Fibroblast of peridontal ligament (primary cell): ENCODE data around the gene MICAL3.

Experiments used
- DNase-seq: peaks from one replicate; pipeline ENCODE4 v3.0.0-alpha.2; 2010; ENCODE audit errors: extremely low read depth

Gene MICAL3

DNA sequence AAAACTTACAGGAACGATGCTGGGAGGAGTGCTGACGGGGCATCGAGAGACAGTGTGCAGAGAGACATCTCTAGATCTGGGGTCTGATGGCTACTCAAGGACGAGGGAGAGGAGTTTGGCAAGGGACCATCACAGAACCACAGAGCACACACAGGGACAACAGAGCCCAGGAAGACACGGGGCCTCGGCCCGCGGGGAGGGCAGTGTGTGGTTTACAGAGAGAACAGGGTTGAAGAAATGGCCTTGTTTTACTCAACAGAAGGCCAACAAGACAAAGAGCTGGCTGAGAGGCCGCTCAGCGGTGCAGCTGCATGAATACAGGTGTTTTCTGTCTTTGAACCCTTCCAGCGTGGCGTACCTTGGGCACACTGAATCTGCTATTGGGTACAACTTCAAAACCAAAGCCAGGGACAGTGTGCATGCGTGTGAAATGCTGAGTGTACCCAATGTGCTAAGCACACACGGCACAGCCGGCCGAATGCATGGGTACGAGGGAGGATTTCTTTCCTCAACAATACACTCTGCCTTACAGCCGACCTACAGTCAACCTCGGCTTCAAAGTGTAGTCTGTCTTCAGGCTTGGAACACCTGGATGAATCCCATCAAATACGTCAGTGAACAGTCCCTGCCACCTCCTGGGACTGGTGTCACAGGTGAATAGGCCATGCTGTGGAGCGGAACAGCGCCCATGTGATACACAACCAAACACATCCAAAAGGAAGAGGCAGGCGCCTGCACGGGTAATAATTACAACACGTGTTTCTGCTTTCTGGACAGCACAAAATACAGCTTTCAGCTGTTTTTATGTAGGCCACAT is 229.4 kb downstream of the MICAL3 start:
- no peak for DNase-seq

DNA sequence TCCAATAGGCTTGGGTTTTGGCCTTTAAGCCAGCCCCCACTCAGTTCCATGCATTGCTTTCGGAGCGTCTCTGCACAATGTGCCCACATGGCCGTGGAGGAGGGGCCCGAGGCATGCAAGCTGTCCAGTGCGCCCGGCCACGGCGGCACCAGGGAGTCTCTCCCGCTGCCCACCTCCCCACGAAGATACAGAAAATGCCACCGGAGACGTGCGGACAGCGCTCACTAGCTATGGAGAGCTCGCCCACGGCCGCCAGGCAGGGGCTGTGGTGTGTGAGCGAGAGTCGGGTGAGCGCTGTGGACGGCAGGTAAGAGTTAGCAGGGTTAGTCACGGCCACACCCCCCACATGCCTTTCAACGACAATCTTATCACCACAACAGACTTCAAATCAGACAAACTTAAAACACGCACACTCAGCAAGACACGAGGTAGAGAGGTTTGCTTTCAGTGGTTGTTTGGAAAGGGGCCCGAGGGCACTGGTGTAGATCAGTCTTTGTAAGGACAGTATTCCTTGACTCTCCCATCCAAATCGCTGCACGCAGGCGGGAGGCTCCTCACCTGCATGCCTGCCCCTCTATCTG is 231.4 kb downstream of the MICAL3 start:
- no peak for DNase-seq

DNA sequence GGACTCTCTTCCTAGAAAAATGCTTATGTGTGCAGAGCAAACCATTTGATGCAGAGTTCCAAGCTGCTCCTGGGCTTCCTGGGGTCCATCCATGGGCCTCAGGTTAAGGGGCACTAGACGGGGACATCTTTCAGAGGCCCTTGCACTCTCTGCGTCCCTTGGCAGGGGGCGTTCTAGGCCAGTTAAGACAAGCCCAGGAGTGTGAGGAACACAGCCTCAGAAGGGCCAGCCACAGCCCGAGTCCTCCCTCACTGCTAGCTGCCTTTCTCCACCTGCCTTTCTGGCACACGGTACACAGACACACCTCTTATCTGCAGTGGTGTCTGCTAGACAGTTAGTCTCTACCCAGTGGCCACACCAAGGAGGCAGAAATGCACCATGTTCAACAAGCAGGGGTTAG is 232.1 kb downstream of the MICAL3 start:
- no peak for DNase-seq

DNA sequence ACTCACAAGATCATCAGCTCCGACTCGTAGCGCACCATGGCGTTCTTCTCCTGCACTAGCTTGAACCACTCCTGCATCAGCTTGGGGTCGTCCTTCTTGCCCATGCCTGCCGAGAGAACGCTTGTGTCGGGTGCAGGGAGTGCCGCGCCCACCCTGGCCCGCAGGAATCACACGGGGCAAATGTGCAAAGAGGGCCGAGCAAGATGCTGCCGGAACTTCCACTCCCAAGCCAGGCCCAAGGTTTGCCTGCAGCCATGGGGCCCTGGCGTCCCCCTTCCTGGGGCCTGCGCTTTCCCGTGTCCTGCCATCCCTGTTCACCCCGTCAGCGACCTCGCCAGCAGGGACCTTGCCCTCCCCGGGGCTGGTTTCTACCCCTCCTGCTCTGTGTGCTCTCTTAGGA is 233.2 kb downstream of the MICAL3 start:
- no peak for DNase-seq

DNA sequence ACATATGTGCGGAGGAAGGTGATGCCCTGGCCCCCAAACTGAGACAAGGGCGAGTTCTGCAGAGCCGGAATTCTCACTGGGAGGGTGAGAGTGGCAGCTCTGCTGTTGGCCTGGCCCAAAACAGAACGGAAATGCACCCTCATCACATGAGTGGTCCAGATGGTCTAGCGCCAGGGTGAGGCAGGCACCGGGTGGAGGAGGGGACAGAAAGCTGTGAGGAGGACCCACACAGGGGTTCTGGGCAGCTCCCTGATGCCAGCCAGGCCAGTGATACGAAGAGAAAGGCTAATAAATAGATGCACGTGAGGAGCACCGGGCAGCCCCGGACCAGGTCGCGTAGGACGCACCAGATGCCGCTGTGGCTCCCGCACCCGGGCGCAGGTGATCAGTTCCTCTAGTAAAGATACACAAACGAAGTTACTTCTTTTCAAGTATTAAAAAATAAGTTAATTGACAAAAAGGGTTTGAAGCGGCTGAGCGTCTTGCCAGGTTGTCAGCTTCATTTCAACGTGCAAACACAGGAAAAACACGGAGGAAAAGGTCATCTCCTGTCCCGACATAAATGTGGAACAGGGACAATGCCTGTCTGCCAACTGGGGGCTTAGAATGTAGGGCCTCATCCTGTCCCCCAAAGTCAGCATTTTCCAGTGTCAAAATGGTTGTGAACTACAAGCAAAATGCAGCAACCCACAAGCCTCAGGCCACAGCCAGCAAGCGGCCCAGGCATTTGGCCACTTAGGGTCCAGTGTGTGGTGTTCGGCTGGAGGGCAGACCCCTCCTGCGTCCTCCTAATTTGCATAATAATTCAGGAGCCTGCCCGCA is 234.8 kb downstream of the MICAL3 start:
- no peak for DNase-seq

DNA sequence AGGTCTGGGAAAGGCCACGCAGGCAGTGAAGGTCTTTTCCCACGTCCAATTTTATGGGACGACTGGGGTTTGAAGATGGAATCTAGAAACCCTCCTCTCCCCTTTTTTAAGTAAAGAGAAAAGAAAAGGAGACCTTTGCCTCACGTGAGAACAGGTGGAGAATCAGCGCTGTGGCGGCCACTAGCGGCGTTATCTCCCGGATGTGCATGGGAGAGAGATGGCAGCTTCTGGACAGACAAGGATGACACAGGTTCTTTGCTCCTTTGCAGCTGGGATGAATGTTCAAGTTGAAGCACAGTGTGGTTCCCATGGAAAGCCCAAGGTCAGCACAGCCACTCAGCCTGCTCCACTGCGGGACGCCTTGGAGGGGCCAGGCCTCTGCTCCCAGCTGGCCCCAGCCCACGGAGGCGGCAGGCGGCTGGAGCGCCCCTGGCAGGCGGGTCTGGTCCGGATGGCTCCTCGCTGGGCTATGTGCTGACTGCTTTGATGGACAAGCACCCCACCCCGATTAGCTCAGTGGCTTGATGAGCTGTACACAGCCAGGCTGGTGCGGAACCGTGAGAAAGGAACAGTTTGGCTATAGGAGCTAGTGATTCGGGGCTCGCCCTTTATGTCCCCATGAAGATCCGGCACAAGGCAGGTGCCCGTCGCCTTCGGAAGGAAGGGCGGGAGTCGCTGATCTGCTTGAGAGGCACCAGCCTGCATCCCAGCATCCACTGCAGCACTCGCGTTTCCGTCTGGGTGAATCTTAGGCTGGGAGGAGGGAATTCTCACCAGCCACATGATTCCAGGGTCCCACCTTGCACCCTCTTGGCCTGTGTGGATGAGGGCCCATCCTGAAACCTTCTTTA is 235.6 kb downstream of the MICAL3 start:
- DNase-seq = no peak

DNA sequence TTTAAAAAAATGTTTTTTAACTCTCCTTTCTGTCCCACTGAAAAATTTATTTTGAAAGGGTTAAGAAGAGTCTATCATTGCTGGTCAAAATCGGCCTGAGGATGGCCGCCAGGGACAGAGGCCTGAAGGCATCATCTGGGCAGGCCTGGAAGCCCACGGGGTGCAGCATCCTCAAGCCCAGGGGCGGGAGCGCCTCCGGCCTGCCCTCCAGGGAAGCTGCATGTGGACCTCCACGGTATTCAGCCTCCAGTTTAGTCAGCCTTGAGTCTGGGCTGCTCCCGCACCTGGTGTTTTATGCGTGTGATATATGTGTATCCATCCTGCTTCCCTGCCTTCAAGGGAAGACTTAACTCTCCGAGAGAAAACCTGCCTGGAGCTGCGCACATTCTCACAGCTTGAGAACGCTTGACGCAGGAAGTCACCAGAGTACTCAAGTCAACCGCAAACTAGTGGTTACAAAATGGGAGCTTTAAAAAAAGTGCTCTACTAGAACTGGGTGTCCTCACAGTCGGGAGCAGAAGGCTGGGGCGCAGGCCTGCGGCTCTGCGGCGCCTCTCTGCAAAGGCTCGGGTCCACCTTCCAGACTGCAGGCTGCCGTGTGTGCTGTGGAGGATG is 236.5 kb downstream of the MICAL3 start:
- DNase-seq = no peak

DNA sequence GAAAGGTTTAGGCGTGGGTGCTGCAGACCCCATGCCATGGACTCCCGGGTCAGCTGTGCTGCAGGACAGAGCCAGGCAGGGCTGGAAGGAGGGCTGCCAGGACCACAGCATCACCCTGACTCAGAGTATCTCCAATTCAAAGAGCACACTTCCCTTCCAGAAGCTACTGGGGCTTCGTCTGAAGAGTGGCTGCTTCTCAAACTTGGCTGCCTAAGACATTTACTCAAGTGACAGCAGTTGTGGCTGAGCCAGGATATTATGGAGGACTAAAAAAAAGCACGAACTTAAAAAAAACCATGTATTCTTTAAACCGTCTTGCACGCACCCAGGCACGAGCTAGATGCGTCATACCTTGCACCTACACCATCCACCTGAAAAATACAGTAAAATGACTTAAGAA is 237.1 kb downstream of the MICAL3 start:
- no peak for DNase-seq

DNA sequence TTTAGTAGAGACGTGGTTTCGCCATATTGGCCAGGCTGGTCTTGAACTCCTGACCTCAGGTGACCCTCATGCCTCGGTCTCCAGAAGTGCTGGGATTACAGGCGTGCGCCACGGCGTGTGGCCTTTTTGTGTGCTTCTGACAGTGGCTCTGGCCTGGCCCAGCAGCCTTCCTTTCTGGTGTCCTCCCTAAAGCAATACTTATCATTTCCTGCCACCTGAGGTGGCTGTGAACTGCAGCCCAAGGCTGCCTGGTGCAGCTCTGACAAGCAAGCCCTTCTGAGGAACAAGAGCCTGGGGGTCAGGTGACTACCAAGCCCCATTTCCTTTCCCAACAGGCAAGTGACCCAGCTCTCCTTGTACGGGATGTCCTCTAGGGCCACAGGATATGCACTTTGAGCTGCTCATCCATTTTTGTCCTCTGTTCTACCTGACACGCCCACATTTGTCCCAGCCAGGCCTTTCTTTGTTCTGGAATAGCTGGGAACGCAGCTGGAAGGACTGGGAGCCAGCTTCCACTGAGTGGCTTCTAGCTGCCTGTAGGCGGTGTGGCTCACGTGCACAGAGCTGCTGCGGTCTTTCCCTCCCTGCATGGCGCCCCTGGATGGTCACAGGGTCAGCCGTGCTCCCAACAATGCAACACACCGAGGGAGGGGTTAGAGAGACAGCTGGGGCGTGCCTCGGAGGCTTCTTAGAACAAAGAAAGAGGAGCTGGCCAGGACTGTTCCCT is 237.8 kb downstream of the MICAL3 start:
- no peak for DNase-seq

DNA sequence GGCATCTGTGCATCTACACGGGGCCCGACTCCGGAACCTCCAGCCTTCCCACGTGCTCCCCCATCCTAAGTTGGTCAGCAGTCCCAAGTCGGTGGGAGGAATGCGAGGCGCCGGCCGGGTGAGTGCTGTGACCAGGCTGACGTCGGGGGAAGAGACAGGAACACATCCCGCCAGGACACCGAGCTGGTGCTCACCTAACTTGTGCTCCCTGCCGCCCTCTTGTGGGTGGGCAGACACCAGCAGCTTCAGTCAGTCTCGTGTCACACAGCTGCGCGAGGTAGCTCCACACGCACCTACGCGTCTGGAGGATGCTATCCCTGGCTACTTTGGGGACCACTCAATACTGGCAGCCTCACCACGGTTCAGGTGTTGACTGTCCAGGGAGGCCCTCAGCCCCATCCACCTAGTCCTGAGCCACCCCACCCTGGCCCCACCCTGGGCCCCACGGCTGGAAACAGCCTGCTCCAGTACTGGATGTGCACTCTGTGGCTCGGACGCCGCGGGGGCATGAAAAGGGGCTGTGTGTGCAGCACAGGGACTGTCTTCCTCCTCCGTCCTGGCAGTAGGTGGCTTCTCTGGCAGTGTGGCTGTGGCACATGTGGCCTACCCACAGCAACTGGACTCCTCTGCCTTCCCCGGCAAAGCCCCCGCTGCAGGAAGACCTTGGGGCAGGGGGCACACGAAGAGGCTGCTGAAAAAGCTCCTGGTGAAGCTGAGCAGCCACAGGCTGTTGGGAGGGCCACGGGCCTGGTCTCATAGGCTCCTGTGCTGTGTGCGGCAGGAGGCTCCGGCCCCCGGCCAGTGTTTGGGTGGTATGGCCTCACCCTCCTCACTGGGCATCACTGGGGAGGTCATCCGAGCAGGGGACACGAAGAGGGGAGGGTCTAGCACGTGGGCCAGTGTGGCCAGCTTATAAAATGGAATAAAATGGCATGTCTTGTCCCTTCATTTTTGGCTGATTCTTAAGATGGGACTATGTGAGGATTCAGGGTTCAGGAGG is 238.9 kb downstream of the MICAL3 start:
- no peak for DNase-seq

DNA sequence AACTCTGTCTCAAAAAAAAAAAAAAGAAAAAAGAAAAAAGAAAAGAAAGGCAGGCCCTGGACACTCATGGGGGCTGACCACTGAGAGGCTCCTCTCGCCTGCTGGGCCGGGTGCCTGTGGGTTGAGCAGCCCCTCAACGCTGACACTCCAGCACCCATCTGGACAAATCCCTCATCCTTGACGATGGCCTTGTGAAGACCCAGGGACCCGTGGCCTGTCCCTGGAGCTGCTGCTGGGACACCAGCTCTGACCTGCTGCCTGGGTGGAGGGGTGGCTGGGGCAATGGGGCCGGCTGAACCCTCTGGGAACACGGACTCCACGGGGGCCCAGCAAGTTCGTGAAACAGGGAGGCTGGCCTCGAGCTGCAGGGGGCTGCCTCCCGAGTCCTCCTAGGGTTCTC is 239.6 kb downstream of the MICAL3 start:
- no peak for DNase-seq

DNA sequence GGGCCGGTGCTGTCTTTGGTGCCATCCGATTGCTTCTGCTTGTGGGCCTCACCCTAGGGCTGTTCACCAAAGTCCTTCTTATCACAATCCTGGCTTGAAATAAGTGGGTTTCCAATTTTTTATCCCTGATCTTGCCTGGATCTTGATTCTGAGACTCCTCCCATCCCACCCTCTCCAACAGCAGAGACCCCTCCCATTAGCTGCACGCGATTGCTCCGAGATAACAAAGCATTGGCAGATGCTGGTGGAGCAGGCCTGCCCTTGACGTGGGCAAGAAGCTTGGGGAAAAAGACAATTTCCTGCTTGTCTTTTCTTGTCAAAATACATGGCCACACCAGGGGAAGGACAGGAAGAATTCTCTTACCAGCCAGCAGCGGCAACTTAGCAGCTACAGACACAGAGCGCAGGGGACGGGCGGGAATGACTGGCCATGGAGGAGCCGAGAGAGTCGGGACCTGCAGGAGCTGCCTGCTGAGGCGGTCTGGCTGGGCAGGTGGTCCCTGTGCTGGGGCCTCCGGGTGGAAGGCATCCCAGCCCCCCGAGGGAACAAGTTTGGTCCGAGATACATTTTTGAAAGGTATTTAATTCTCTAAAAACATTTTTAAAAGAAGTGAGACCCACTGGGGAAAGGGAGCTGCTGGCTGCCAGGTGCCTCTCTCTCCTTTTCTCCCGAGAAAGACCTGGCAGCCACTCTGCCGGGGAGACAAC is 240.4 kb downstream of the MICAL3 start:
- no peak for DNase-seq

DNA sequence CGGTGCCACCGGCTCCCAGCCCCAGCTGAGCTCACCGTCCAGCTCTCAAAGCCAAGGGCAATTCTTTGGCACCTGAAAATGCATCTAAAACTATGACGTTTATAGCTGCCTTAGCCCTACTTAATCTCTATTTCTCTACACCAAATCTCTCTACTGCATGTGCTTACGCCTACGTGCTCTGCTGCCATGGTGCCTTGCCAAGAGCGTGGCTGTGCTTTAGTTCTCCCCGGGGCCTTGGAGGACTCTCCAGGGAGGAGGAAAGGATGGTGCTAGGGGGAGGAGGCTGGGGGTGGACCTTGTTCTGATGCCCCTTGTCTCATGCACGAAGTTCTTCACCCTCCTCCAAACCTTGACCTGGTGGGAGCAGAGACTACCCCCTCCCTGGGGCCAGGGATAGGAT is 241.0 kb downstream of the MICAL3 start:
- DNase-seq = no peak

DNA sequence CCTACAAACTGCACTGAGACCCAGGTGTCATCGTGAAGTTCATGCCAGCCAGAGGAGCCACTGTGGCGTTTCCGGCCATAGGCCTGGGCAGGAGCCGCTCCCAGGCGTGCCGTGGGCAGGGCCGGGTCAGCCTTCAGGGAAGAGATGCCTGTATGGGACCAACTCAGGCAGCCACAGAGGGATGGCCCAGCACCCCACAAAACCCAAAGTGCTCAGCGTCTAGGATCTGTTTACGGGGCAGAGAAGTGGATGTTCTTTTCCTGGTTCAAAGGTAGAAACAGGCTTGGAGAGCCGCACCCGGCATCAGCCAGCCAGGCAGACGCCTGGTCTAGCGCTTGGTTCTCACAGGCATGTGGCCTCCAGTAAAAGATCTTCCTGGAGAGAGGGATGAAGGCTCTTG is 241.7 kb downstream of the MICAL3 start:
- no peak for DNase-seq

DNA sequence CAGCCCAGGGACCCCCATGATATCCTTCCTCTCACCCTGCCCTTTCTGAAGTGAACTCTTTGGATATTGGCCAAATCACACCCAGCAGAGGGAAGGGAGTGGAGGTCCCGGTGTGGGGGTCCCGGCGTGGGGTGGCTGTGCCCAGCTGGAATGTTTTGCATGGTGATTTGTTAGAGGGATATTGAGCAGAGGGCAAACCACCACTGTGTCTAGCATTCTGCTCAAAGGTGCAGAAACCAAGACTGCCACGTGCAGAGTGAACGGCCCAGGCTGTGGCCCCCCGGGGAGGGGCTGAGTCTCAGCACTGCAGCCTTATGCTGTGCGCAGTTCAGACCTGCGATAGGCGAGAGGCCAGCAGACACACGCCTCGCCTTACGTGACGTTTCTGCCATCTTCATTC is 242.2 kb downstream of the MICAL3 start:
- no peak for DNase-seq

DNA sequence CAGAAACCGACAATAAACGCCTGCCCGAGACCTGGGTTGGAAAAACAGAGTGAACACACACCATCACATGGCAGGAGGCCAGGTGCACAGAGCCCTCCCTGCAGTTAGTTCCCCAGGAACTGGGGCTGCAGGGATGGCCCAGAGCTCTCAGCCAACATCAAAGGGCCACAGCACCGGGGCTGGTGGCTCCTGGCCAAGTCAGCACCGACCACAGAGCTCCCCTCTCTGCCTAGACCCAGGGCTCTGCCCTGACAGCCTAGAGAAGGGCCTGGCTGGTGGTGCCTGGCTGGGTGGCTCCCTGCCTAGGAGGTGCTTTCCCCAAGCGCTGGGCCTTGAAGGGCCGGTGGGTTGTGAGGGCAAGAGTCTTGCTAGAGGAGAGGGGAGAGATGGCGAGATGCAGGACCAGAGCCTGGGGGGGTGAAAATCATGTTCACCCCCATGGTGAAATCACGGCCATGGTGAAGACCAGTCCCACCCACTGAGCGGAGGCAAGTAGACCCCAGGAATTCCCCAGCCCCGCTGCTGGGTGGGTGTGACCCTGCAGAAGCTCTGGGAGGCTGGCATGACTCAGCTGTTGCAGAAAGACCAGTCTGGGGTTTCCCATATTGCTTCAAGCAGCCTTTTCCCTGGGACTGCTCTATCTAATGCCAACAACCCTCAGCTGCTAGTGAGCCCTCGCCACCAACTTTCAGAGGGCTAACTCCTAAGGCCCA is 242.9 kb downstream of the MICAL3 start:
- DNase-seq = peak; percentile 91

DNA sequence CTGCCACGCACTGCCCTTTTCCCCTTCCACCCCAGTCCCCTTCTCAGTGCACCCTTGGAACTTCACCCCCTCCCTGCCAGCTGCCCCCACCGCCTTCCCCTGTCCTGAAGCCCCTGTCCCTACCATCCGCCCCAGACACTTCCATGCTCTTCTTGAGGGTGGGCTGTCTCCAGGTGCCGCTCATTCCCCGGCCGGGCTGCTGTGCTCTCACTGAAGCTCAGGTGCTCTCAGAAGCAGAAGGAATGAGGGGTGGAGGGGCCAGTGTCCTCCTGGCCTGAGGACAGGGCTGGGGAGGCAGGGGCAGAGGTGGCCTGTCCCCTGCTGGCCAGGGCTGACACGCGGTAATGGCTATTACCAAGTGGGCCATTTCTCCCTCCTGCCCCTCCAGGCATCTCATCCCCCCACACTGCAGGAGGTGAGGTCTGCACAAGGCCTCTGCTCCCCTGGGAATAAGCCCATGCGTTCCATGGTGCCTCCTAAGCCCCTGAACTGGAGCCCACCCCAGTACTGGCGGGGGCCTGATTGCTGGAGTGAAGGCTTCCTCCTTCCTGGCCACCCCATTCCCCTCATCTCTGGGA is 243.5 kb downstream of the MICAL3 start:
- no peak for DNase-seq
